ENCODE measurements around the gene RSU1.

DNA sequence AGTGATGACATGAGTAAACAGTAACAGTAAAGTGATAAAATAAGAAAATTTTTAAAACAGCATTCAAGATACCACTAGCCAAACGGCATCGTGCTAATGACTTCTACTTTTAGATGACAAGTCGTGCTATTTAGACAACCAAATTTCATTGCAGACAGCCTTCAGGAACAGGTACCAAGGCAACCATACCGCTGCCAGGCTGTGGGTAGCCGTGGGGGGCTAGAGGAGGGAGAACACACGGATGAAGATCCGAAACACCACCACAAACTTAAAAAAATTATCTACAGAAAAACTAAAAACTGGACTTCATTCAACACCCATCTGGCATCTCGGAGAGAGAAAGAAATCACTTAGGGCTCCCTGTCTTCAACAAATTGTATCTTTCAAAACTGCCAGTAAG, 89.6 kb downstream of the RSU1 start:
- TF ChIP-seq, protein P1, sequence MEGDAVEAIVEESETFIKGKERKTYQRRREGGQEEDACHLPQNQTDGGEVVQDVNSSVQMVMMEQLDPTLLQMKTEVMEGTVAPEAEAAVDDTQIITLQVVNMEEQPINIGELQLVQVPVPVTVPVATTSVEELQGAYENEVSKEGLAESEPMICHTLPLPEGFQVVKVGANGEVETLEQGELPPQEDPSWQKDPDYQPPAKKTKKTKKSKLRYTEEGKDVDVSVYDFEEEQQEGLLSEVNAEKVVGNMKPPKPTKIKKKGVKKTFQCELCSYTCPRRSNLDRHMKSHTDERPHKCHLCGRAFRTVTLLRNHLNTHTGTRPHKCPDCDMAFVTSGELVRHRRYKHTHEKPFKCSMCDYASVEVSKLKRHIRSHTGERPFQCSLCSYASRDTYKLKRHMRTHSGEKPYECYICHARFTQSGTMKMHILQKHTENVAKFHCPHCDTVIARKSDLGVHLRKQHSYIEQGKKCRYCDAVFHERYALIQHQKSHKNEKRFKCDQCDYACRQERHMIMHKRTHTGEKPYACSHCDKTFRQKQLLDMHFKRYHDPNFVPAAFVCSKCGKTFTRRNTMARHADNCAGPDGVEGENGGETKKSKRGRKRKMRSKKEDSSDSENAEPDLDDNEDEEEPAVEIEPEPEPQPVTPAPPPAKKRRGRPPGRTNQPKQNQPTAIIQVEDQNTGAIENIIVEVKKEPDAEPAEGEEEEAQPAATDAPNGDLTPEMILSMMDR (IDR thresholded peaks at IDR 0.05), result no peak
- no peak for TF ChIP-seq POLR2A (IDR thresholded peaks at IDR 0.05)
